Naive thymus-derived CD8-positive, alpha-beta T cell (primary cell): ENCODE measurements around the gene ADGRD1. TPM values are rescaled to one million over a fixed set of nuclear protein-coding genes. Genes with fewer than 3 reads are reported as not detected.

Experiments used
- ATAC-seq, 2 donors: fragments of 150-1000 bp; cut with Tn5 transposase in 1 of 2; sonication (Bioruptor Pico), chemical (Tn5 transposase) in 1 of 2; 1 replicate in 1 of 2; 2 replicates in 1 of 2; pipeline ENCODE4 v1.10.0; 2021; ENCODE audit warnings: mild to moderate bottlenecking in 2 of 2, moderate library complexity in 2 of 2
- POLR2A ChIA-PET: fragments of 350-600 bp; sonication (Branson Sonifier 250); formaldehyde crosslinking; loops from one replicate; lab custom pipeline; 2021; ENCODE audit warnings: antibody characterized with exemption; lab: Charles Lee
- DNase-seq, 10 donors: peaks; one replicate each; pipeline versions ENCODE4 v3.0.0 to v3.0.0-alpha.2; 2020 to 2022
- H3K27ac Mint-ChIP-seq, 10 donors: one replicate each; pipeline ENCODE4 v1.8.0; 2020 to 2022; ENCODE audit warnings: mild to moderate bottlenecking in 10 of 10, mixed read lengths in 10 of 10, moderate library complexity in 4 of 10, inconsistent platforms in 1 of 10
- H3K27me3 Mint-ChIP-seq, 5 donors: one replicate each; pipeline ENCODE4 v1.8.0; 2021 to 2022; ENCODE audit warnings: mixed read lengths in 5 of 5
- H3K36me3 Mint-ChIP-seq, 3 donors: one replicate each; pipeline ENCODE4 v1.8.0; 2020 to 2022; ENCODE audit warnings: mixed read lengths in 3 of 3, mild to moderate bottlenecking in 2 of 3, inconsistent platforms in 1 of 3
- H3K4me1 Mint-ChIP-seq, 4 donors: one replicate each; pipeline ENCODE4 v1.8.0; 2021 to 2022; ENCODE audit warnings: mixed read lengths in 4 of 4
- H3K4me3 Mint-ChIP-seq, 10 donors: one replicate each; pipeline ENCODE4 v1.8.0; 2020 to 2022; ENCODE audit warnings: mild to moderate bottlenecking in 10 of 10, mixed read lengths in 10 of 10, moderate library complexity in 6 of 10, inconsistent platforms in 1 of 10
- H3K9me3 Mint-ChIP-seq, 9 donors: one replicate each; pipeline ENCODE4 v1.8.0; 2020 to 2022; ENCODE audit warnings: mixed read lengths in 9 of 9, mild to moderate bottlenecking in 3 of 9, inconsistent platforms in 1 of 9, moderate library complexity in 1 of 9
- polyA plus RNA-seq, 3 donors: library from polyadenylated mRNA; unstranded; fragments of 300-500 nt; fragmentation: Illumina TruSeq; gene quantifications; one replicate each; pipeline ENCODE4 v1.2.3, GENCODE V29; 2021
- total RNA-seq, 8 experiments: library from RNA in 2 of 8; stranded (reverse) in 2 of 8; gene quantifications; one replicate each; pipeline ENCODE4 v1.2.3 and lab custom pipeline; 2021 to 2026

The ADGRD1 gene
- total and polyA plus RNA-seq, 5 experiments from 2014 or later: 0.20 to 0.36 (median 0.34) TPM; not detected in 2

GRCh38 chr12:130958557-130959140 lies 4.9 kb downstream of the ADGRD1 start:
- Mint-ChIP-seq H3K4me1 (peaks cover 2 to 11% (median 5%) of the 10 kb centered on the region in 4 donors), H3K27ac (no peak overlapping the region), H3K27me3 (peaks cover 2 to 39% (median 21%) of the 10 kb centered on the region in 5 donors), H3K4me3 (no peak overlapping the region), H3K9me3 (no peaks in the 10 kb centered on the region), H3K36me3 (no peaks in the 10 kb centered on the region)
- ATAC-seq (no peak), DNase-seq (no peak)
- POLR2A ChIA-PET: no interaction called here

DNA sequence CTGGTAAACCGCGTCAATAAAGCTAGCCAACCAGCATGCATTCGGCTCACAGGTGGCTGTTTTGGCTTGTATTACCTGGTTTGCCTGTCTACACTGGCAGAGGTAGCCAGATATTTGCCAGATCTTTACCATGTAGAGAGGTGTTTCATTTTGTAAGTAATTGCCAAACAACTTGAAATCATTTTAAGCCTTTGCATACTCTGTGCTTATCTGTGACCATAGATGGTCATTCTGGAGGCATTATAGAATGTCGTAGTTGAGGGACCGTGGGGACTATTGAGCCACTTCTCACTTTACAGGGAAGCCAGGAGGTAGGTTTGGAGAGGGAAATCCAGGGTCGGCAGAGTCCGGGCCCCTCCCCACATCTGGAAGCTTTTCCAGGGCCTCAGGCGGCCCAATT lies 5.9 kb downstream of the ADGRD1 start:
- H3K4me1 Mint-ChIP-seq: peaks cover 0 to 3% (median under 1%) of the 10 kb centered on the region in 4 donors

DNA sequence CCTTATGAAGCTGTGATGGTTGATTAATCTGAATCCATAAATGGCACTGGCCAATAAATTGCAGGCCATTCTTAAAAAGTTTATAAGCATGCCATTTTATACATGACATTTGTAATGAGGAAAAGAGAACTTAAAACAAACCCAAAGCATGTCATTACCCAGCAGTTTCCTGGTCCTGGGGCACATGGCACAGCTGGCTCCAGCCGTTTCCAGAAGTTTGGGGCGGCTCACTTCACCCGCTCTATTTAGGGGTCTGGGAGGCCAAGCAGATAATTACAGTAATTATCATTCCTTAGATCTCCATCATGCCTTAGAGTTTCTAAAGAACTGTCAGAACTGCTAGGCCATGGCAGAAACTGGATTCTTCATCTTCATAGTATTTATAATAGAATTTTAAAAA lies 6.4 kb downstream of the ADGRD1 start:
- ATAC-seq: no peak
- Mint-ChIP-seq H3K4me3 (no peak overlapping the region), H3K36me3 (no peaks in the 10 kb centered on the region), H3K27ac (no peak overlapping the region), H3K27me3 (peaks cover 2 to 26% (median 14%) of the 10 kb centered on the region in 5 donors), H3K4me1 (no peaks in the 10 kb centered on the region), H3K9me3 (no peaks in the 10 kb centered on the region)
- POLR2A ChIA-PET: no interaction called here
- DNase-seq: no peak

More for the DNA sequence above, 5.9 kb downstream of the ADGRD1 start:
- POLR2A ChIA-PET: no interaction called here
- DNase-seq: no peak
- Mint-ChIP-seq H3K9me3 (no peaks in the 10 kb centered on the region), H3K27ac (no peak overlapping the region), H3K36me3 (no peaks in the 10 kb centered on the region), H3K27me3 (peaks cover 2 to 30% (median 16%) of the 10 kb centered on the region in 5 donors), H3K4me3 (no peak overlapping the region)
- ATAC-seq: no peak

DNA sequence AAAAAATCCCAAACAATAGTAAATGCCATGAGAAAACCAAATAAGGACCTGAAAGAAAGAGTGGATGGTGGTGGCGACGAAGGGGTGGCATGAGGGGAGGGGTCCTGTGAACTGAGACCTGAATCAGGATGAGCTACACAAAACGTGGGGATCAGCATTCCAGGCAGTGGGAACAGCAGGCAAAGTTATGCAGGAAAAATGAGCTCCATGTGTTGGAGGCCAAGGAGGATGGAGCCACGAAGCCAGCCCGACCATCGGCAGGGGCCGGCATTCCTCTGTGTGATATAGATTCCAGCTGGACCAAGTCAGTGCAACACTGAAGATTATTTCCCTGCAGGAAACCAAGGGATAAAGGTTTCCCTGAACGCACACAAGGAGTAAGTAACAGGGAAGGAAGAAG lies 7.1 kb downstream of the ADGRD1 start:
- no peak overlapping the region for H3K4me3 Mint-ChIP-seq
- peaks cover 0 to 4% (median 0%) of the 10 kb centered on the region in 4 donors for H3K4me1 Mint-ChIP-seq
- DNase-seq (no peak), ATAC-seq (no peak)
- no peaks in the 10 kb centered on the region for H3K36me3 Mint-ChIP-seq
- no peak overlapping the region for H3K27ac Mint-ChIP-seq
- POLR2A ChIA-PET: no interaction called here
- H3K9me3 Mint-ChIP-seq: no peaks in the 10 kb centered on the region
- peaks cover 2 to 26% (median 14%) of the 10 kb centered on the region in 5 donors for H3K27me3 Mint-ChIP-seq

GRCh38 chr12:130961921-130962451 lies 8.3 kb downstream of the ADGRD1 start:
- H3K4me3 Mint-ChIP-seq: no peak overlapping the region
- peak overlapping the region in 1 of 10 donors; percentile 7 for H3K27ac Mint-ChIP-seq
- DNase-seq (no peak), ATAC-seq (no peak)
- no peaks in the 10 kb centered on the region for H3K9me3 Mint-ChIP-seq
- H3K36me3 Mint-ChIP-seq: no peaks in the 10 kb centered on the region
- peaks cover 0 to 6% (median 0%) of the 10 kb centered on the region in 4 donors for H3K4me1 Mint-ChIP-seq
- H3K27me3 Mint-ChIP-seq: peaks cover 3 to 26% (median 17%) of the 10 kb centered on the region in 5 donors
- POLR2A ChIA-PET: no interaction called here

DNA sequence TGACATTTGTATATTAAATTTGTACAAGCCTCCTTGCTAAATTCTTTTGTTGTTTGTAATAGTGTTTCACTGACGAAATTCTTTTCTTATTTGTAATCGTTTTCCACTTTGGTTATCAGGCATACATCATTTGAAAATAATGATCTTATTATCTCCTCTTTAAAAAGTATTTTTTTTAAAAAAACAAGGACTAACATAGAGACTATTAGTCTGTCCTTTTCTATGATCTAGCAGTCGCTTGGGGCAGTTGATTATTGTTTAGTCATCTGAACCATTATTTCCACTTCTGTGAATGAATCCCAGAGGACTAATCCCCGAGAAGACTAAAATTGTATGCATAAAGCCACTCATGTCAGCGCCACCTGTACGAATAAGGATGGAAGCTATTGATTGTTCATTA lies 11.5 kb downstream of the ADGRD1 start:
- H3K4me3 Mint-ChIP-seq: no peak overlapping the region
- H3K27ac Mint-ChIP-seq: no peak overlapping the region
- POLR2A ChIA-PET: no interaction called here
- peaks cover 1 to 24% (median 16%) of the 10 kb centered on the region in 5 donors for H3K27me3 Mint-ChIP-seq
- H3K4me1 Mint-ChIP-seq: peaks cover 0 to 6% (median 0%) of the 10 kb centered on the region in 4 donors
- H3K36me3 Mint-ChIP-seq: no peaks in the 10 kb centered on the region
- DNase-seq (no peak), ATAC-seq (no peak)
- H3K9me3 Mint-ChIP-seq: no peaks in the 10 kb centered on the region

GRCh38 chr12:130965668-130966067 lies 12.0 kb downstream of the ADGRD1 start:
- ATAC-seq (no peak), DNase-seq (no peak)
- Mint-ChIP-seq H3K4me1 (peaks cover 0 to 6% (median 0%) of the 10 kb centered on the region in 4 donors), H3K36me3 (no peaks in the 10 kb centered on the region), H3K27me3 (peaks cover 1 to 20% (median 15%) of the 10 kb centered on the region in 5 donors), H3K9me3 (no peaks in the 10 kb centered on the region), H3K27ac (no peak overlapping the region), H3K4me3 (no peak overlapping the region)
- POLR2A ChIA-PET: no interaction called here

GRCh38 chr12:130966443-130967030 lies 12.8 kb downstream of the ADGRD1 start:
- peaks cover 1 to 13% (median 11%) of the 10 kb centered on the region in 5 donors for H3K27me3 Mint-ChIP-seq
- H3K27ac Mint-ChIP-seq: no peak overlapping the region
- POLR2A ChIA-PET: no interaction called here
- no peak overlapping the region for H3K4me3 Mint-ChIP-seq
- H3K36me3 Mint-ChIP-seq: no peaks in the 10 kb centered on the region
- no peak for DNase-seq
- no peak for ATAC-seq
- no peaks in the 10 kb centered on the region for H3K9me3 Mint-ChIP-seq
- H3K4me1 Mint-ChIP-seq: peaks cover 0 to 6% (median 0%) of the 10 kb centered on the region in 4 donors

- DNase-seq: no peak
- POLR2A ChIA-PET: no interaction called here
- Mint-ChIP-seq H3K36me3 (no peaks in the 10 kb centered on the region), H3K27me3 (peaks cover under 1 to 8% (median 7%) of the 10 kb centered on the region in 5 donors), H3K9me3 (no peaks in the 10 kb centered on the region), H3K4me1 (peaks cover 0 to 6% (median 0%) of the 10 kb centered on the region in 4 donors), H3K27ac (no peak overlapping the region), H3K4me3 (no peak overlapping the region)
- ATAC-seq: no peak
Observed at GRCh38 chr12:130967636-130968035, 13.9 kb downstream of the ADGRD1 start.

DNA sequence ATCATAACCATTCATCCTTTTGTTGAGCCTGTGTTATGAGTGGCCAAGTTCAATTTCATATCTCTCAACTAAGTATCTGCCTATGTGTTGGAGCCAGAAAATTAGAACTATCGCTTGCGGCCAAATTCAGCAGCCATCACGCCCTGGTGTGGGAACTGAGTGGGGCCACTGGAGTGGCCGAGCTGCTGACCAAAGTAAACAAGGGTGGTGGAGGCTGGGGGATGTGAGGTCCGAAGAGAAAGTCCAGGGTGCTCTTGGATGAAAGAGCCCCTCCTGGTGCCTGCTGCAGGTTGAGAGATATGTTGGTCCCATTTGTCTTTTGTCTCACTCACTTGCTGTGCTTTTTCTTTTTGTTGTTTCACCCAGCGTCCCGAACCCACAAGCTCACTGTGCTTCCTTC lies 14.9 kb downstream of the ADGRD1 start:
- POLR2A ChIA-PET: no interaction called here
- ATAC-seq (no peak), DNase-seq (no peak)
- Mint-ChIP-seq H3K27me3 (peaks cover 0 to 8% (median 5%) of the 10 kb centered on the region in 5 donors), H3K4me3 (no peak overlapping the region), H3K27ac (no peak overlapping the region), H3K4me1 (peaks cover 0 to 6% (median 0%) of the 10 kb centered on the region in 4 donors), H3K9me3 (no peaks in the 10 kb centered on the region), H3K36me3 (no peaks in the 10 kb centered on the region)

GRCh38 chr12:130969223-130969622 lies 15.5 kb downstream of the ADGRD1 start:
- H3K27me3 Mint-ChIP-seq: peaks cover 0 to 8% (median 5%) of the 10 kb centered on the region in 5 donors
- H3K27ac Mint-ChIP-seq: no peak overlapping the region
- no peaks in the 10 kb centered on the region for H3K36me3 Mint-ChIP-seq
- H3K4me3 Mint-ChIP-seq: no peak overlapping the region
- POLR2A ChIA-PET: no interaction called here
- DNase-seq (no peak), ATAC-seq (no peak)
- H3K4me1 Mint-ChIP-seq: peaks cover 0 to 6% (median 0%) of the 10 kb centered on the region in 4 donors
- H3K9me3 Mint-ChIP-seq: no peaks in the 10 kb centered on the region

DNA sequence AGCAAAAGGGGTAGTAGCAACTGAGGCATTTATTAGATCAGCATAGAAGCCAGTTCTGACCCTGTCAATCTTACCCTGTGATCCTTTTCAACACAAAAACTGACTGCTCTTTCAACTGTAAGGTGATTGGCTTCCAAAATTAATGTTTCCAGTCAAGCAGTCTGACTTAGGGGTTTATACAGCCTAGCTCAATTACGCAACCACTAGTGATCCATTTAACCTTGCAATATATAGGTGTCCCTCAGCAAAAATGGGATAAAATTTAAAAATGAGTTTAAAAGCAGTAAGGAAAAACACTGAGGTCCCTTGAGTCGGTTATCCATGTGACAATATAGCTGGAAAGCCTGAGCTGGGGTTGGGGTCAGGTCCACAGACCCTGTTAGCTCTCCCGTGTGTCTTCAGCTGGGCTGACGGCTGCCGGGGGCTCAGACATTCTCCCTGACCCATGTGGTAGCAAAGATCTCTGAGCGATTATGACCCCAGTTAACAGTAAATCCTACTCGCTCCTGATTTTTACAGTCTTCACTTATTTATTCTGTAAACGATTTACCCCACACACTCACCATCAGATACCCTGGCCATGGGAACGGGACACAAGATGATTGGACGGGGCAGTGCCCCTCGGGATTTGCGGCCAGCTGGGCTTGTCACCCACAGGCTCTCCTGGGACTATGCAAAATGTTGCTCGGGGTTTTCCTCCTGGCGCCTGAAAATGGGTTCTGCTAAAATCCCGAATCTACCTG lies 16.6 kb downstream of the ADGRD1 start:
- Mint-ChIP-seq H3K4me1 (peaks cover 0 to 6% (median 0%) of the 10 kb centered on the region in 4 donors), H3K4me3 (no peak overlapping the region)

GRCh38 chr12:130970908-130971233 lies 17.2 kb downstream of the ADGRD1 start:
- ATAC-seq: no peak
- Mint-ChIP-seq H3K4me1 (peaks cover 0 to under 1% (median 0%) of the 10 kb centered on the region in 4 donors), H3K4me3 (no peak overlapping the region), H3K36me3 (no peaks in the 10 kb centered on the region), H3K27ac (no peak overlapping the region), H3K9me3 (no peaks in the 10 kb centered on the region), H3K27me3 (peaks cover 0 to 8% (median under 1%) of the 10 kb centered on the region in 5 donors)
- POLR2A ChIA-PET: no interaction called here
- no peak for DNase-seq

More for the DNA sequence above, 16.6 kb downstream of the ADGRD1 start:
- POLR2A ChIA-PET: no interaction called here
- DNase-seq (no peak), ATAC-seq (no peak)
- Mint-ChIP-seq H3K27ac (no peak overlapping the region), H3K9me3 (no peaks in the 10 kb centered on the region), H3K27me3 (peaks cover 0 to 8% (median 2%) of the 10 kb centered on the region in 5 donors), H3K36me3 (no peaks in the 10 kb centered on the region)
